Hematopoietic multipotent progenitor cell treated with erythropoietin and hydrocortisone succinate and interleukin-3 and kit ligand, for 6 days (in vitro differentiated cells): Measurements from ENCODE around the gene ZNF488.

Source experiments
- DNase-seq: peaks from one replicate; pipeline ENCODE4 v3.0.0-alpha.2; 2015

Gene ZNF488

DNA sequence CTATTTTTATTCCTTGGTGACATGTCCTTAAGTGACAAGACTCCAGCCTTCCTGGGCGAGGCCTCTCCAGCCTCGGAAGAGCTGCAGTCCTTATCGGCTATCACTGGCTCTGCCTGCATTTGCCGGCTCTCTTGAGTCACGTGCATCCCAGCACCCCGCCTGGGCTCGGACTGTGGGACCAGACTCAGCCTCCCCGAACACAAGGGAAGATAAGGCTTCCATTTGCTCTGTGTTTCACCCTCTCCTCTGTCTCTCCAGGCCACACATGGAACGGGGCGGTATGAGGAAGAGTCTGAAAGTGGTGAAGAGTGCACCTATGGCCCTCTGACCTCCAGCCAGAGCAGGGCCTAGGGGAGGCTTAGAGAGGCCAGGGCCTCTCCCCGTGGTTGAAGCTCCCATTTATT, 57.2 kb downstream of the ZNF488 start:
- DNase-seq = peak; percentile 23

DNA sequence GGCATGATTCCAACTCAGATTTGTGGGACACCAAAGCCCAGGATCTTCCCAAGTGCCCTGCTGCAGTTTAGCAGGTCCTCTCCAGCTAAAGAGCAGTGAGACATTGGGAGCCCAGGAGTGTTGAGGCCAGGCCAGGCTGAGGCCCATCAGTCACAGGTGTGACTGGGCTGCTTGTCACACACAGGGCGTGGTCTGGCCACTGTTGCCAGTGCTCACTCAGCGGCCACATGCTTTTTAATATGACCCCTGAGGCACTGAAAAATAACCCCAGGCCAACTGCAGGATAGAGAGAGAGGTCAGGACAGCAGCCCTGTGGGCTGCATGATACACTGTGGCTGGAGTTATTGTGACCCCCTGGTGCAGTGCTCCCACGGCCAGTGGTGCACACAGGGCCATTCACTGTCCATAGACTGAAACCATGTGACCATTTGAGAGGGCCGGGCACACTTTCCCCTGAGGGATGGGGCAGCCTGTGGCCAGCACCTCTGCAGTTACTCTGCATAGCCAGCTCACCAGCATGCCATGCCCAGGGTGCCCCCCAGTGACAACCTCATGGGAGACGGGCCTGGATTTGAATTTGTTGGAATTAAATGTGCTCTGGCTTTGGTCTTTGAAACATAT, 57.7 kb downstream of the ZNF488 start:
- DNase-seq = no peak

DNA sequence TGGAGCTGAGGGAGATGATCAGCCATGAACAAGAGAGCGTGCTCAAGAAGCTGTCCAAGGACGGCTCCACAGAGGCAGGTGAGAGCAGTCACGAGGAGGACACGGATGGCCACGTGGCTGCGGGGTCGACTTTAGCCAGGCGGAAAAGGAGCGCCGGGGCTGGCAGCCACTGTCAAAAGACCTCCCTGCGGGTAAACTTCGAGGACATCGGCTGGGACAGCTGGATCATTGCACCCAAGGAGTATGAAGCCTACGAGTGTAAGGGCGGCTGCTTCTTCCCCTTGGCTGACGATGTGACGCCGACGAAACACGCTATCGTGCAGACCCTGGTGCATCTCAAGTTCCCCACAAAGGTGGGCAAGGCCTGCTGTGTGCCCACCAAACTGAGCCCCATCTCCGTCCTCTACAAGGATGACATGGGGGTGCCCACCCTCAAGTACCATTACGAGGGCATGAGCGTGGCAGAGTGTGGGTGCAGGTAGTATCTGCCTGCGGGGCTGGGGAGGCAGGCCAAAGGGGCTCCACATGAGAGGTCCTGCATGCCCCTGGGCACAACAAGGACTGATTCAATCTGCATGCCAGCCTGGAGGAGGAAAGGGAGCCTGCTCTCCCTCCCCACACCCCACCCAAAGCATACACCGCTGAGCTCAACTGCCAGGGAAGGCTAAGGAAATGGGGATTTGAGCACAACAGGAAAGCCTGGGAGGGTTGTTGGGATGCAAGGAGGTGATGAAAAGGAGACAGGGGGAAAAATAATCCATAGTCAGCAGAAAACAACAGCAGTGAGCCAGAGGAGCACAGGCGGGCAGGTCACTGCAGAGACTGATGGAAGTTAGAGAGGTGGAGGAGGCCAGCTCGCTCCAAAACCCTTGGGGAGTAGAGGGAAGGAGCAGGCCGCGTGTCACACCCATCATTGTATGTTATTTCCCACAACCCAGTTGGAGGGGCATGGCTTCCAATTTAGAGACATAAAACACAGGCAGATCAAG, 58.5 kb downstream of the ZNF488 start:
- DNase-seq = no peak

DNA sequence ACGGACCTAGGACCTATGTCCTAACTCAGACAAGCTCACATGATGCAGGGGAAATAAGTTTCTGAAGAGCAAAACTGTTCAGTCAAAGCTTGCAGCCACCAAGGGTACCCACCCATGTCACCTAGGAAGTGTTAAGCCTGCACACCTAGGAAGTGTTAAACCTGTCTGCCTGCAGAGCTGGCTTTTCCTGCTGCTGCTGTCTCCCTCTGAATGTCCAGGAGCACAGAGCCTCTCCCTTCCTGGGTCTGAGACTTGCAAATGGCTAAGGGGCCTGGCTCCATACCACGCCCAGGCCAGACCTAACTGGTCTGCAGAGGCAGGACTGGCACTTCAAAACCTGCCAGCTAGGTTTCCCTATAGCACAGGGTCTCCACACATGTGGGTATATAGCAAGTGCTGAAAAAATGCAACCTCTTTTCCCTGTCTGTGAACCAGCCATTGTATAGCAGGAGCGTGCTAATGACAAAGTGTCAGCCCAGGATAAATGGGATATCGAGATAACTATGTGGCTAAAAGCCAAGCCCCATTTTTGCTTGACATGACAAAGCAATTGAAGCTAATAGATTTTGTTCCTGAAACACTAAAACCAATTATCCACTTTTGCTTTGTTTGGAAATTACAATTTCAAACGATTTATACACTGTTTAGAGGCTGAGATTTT, 60.3 kb downstream of the ZNF488 start:
- DNase-seq = no peak

DNA sequence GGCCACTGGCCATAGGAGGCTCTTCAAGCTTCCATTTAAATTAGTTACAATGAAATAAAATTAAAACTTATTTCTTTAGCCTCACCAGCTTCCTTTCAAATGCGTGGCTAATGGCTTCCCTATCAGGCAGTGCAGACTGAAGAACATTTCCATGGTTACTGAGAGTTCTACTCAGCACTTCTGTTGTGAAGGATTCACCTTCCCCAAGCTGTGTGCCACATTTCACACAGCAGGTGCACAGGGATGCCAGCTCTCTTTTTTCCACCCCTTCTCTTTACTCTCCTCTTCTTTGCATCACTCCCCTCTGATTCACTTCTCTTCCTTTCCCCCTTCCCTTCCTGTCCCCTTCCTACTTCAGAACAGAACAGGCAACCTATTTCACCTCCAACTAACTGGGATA, 61.0 kb downstream of the ZNF488 start:
- DNase-seq = no peak

DNA sequence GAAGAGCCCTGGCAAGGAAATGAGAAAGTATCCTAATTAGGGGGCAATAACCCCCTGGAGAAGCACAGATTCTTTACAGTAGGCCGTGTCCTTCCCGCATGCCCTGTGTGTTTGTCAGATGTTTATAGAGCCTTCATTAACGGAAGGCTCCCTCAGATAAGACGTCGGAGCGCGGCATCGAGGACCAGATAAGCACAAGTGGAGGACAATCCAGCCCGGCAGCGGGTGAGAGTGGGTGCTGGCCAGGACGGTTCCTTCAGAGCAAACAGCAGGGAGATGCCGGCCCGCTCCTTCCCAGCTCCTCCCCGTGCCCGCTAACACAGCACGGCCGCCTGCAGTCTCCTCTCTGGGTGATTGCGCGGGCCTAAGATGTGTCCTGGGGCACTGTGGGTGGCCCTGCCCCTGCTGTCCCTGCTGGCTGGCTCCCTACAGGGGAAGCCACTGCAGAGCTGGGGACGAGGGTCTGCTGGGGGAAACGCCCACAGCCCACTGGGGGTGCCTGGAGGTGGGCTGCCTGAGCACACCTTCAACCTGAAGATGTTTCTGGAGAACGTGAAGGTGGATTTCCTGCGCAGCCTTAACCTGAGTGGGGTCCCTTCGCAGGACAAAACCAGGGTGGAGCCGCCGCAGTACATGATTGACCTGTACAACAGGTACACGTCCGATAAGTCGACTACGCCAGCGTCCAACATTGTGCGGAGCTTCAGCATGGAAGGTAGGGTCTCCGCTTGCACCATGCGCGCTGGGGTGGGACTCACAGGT, 61.6 kb downstream of the ZNF488 start, which contains the start of gene GDF2:
Gene GDF2, plus strand, starts transcription at position 155 of the 762 bp plus-strand sequence. Its CDS starts 215 bp downstream, at position 370.
- peak; percentile 58 for DNase-seq

DNA sequence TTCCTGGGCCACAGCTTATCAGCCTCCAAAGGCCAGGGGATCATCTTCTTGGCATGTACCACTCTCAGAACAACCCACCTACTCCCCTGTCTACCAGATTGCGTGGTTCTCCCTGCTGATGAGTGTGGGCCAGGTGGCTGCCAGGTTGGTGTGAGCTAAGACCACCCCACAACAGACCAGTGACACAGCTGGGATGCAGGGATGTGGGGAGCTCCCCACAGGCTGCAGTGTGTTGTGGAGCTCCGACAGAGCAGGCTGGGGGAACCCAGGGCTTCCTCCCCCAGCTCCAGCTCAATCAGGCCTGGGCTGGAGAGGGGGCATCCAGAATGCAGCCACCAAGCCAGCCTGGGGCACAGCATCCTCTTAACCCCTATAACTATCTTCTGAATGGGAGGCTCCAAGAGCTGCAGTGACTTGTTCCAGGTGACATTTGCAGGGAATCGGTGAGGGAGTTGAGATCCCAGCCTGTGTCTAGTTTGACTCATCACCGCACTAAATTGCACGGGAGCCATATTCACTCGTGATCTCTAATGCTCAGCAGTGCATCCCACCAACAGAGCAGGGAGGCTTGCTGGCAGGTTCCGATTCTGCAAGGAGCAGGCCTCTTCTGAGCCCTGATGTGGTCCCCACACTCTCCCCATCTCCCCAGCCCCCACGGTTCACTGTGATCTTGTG, 62.4 kb downstream of the ZNF488 start:
- DNase-seq = no peak

DNA sequence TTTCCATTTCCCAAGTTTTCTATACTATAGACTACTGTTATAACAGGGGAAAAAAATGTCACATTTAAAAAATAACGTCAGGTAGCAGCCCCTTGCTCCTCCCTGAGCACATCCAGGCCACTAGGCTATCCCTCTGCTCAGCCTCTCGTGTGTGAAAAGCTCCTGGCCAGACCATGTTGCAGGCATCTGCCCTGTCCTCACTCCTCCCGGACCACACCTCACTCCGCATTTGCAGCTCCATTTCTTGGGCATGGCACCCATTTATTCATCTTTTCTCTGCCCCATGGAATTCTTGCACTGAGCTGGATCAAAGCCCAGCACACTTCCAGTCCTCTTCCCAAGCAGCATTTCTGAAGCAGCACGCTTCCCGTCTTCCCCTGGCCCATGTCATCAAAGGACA, 63.3 kb downstream of the ZNF488 start:
- DNase-seq = no peak

DNA sequence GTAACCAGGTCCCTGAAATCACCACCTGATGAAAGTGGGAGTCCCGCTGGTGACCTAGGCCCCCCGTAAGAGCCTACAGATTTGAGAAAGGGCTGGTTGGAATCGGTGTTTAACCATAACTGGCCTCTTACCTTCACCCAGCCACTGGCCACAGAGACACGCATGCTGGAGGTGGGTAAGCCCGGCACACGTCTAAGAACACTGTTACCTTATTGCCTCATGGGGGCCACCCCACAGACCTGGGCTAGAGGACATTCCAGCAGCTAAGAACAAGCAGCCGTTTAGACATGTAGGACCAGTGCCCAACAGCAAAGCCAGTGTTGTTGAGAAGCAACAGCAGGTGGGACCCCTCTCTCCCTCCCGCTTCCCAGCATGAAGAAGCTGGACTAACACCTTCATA, 64.3 kb downstream of the ZNF488 start:
- no peak for DNase-seq

DNA sequence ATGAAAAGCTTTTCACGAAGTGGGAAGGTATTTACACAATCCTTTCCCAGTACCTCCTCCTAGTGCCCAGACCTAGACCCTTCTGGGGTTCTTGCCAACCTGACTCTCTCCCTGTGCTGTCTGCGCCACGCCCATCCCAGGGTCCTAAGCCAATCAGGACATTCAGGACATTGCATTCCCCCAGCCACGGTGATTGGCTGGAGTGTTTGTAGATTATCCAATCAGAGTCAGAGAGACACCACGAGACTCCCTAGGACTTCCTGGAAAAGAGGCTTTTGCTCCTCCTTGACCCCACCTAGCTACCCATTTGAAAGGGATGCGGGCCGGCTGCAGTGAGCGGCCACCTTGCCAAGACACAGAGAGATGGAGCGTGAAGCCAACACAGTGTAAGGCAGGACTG, 65.4 kb downstream of the ZNF488 start:
- no peak for DNase-seq

DNA sequence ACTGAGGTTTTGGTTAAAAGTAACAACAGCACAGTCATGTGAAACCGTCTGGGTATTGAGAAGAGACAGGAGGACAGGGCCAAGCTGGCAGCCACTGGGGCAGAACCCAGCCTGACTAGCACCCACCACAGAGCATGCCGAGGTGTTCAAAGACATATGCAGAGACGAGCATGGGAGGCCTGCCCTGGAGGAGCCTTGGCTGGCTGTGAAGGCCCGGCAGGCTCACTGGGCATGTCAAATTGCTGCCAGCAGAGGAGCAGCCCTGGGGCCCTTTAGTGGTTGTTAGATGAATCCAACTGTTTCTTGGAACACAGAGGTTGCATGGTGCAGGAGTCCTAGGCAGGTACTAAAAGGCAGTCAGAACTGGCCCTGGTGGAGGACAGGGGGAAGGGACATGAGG, 66.8 kb downstream of the ZNF488 start:
- no peak for DNase-seq

DNA sequence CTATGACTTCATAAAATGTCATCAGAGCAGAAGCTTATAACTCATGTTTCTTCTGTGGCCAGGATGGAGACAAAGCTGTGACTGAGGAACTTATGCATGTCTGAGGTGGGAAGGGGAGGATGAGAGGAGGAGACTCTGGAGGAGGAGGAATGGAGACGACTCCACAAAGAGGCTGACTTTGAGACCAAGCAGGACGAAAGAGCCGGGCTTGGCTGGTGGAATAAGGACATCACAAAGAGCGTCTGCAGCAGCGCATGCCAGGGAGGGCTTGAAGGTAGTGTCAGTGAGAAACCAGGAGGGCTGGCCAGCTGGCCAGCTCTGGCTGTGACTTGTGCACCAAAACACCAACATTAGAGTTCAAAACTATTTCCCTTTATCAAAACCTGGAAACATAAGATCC, 68.0 kb downstream of the ZNF488 start:
- DNase-seq = no peak
